GM19023 (cell line): ENCODE data around the gene ECT2.
"Not testable (repeated sequence)": the region's sequence is repeated elsewhere in the genome, so short reads cannot be mapped to it uniquely, and the experiment has no call there.

Experiments used
- ATAC-seq: cut with Tn5 transposase; IDR thresholded peaks from one replicate; pipeline ENCODE4 v1.9.1; 2021; ENCODE audit warnings: mild to moderate bottlenecking, moderate library complexity; ENCODE audit not compliant: unreplicated experiment

The ECT2 gene

DNA sequence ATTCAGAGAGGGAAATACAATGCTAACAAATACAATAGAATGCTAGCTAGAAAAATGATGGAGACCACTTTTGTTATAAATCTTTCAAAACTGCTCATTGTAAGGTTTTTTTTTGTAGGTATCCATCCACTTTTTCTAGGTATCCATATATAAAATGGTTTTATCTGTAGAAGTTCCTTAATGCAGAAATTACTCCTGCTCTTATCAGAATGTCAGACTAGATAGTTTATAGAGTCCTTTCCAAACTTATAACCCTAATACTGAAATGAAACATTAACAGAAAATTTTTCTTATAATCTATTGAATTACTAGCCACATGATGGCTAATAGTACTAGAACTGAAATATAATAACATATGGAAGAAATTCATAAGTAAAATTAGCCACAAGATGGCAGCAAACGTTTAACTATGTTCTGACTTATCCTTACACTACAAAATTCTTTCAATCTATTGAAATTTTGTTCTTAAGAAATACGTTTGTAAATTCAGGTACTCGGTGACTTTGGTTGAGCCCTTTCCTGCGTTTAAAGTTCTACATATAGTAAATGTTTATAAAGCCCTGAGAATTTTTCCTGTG, 58.5 kb downstream of the ECT2 start:
- no peak for ATAC-seq

DNA sequence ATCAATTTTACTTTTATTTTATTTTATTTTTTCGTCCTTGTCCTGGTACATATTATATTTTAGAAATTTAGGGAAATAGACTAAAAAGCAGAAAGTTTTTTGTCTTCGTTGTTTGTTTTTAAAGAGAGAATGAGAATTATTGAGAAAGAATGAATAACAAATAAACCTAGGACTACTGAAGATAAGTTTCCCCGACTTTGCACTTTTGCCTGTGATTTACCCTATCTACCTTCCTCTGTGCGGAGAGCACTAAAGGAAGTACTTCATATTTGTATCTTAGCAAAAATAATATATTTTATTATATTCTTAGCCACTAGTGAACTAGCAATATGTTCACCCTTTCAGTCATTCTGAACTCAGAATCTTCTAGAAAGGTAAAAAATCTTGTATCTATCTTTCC, 60.6 kb downstream of the ECT2 start:
- no peak for ATAC-seq

DNA sequence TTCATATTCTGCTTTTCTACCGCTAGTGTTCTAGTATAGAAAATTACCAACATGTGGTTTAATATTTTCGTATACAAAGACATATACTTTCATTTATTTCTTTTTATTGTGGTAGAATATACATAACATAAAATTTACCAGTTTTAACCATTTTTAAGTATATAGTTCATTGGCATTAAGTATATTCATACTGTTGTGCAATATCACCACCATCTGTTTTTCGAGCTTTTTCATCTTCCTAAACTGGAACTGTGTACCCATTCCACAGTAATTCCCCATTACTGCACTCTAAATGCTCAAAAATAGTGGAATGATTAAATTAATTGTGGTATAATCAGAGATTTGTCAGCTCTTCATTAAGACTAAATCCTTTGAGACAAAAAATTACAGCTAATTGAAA, 62.9 kb downstream of the ECT2 start:
- no peak for ATAC-seq

DNA sequence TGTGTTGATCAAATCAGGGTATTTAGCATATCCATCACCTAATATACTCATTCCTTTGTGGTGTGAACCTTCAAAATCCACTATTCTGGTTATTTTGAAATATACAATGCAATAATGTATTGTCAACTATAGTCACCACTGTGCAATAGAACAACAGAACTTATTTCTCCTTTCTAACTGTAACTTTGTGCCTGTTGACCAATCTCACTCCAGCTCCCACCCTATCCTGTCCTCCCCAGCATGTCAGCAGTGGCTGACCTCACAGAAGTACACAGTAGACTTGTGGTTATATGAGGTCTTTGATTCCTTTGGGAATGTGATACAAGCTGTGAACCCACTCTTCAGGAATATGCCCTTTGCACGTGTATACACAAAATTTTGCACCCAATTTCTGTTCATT, 64.2 kb downstream of the ECT2 start:
- no peak for ATAC-seq

DNA sequence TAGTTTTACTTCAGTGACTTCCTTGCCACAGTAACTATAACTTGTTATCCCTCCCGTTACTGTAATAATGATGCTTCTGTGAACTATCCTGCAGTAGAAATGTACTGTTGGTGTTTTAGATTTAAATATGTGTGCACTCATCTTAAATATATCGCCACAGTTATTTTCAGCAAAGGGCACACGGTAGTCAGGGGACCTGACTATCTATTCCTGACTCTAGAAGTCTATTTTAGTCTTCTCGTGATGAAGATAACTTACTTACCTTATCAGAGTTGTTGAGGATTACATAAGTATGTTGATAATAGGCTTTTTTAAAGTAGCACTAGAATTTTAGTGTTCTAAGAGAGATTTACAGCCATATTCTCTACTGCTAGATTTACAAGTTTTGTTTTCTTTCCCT, 65.3 kb downstream of the ECT2 start:
- no peak for ATAC-seq

DNA sequence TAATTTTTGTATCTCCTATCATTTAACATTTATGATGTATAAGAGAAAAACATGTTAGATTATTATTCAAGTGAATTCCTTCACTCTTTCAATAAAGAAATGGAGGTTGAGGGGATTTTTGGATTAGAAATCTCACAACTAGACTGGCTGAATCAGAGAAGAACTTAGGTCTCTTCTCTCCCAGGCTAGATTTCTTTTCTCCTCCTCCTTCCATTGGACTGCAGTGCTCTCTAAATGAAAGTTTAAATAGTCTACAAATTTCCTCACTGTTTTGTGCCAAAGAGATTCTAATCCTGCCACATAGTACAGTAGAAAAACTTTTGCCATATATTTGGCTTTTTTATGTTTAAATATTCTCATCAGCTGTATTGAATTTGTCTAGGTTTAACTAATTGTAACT, 65.8 kb downstream of the ECT2 start:
- no peak for ATAC-seq

DNA sequence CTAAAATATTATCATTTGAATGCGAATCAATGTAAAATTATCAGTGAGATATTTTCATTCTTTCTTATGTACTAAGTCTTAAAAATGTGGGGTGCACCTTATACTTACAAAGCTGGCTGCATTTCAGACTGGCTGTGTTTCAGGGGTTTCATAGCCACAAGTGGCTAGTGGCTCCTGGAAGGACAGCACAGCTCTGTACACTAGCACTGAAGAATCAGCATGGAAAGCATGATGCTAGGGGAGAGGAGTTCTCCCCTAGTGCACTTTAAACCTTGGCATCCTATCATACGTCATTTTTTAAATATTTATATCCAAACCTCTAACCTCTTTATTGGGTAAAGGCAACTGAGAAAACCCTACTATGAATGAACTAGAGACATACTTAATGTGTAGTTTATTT, 66.4 kb downstream of the ECT2 start:
- no peak for ATAC-seq

DNA sequence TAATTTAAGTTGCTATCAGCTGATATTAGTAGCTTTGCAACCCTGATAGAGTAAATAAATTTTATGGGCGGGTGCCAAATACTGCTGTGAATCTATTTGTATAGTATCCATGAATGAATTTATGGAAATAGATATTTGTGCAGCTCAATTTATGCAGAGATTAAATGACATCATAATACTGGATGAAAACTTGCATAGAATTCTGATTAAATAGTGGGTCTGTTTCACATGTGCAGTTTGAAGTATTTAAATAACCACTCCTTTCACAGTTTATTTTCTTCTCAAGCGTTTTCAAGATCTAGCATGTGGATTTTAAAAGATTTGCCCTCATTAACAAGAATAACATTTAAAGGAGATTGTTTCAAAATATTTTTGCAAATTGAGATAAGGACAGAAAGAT, 70.0 kb downstream of the ECT2 start:
- no peak for ATAC-seq

DNA sequence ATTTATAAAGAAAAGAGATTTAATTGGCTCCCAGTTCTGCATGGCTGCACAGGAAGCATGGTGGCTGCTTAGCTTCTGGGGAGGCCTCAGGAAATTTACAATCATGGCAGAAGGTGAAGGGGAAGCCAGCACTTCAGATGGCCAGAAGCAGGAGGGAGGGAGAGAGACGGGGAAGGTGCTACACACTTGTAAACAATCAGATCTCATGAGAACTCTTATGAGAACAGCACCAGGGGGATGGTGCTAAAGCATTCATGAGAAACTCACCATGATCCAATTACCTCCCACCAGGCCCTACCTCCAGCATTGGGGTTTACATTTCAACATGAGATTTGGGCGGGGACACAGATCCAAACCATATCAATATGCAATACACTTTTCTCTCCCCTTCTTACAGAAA, 73.7 kb downstream of the ECT2 start:
- ATAC-seq = no peak

DNA sequence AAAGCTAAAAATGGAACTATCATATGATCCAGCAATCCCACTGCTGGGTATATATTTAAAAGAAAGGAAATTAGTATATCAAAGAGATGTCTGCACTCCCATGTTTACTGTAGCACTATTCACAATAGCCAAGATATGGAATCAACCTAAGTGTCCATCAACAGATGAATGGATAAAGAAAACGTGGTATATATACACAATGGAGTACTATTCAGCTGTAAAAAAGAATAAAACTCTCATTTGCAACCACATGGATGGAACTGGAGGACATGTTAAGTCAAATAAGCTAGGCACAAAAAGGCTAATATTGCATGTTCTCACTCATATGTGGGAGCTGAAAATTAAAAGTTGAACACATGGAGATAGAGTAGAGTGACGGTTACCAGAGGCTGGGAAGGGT, 76.7 kb downstream of the ECT2 start:
- not testable (repeated sequence) for ATAC-seq

DNA sequence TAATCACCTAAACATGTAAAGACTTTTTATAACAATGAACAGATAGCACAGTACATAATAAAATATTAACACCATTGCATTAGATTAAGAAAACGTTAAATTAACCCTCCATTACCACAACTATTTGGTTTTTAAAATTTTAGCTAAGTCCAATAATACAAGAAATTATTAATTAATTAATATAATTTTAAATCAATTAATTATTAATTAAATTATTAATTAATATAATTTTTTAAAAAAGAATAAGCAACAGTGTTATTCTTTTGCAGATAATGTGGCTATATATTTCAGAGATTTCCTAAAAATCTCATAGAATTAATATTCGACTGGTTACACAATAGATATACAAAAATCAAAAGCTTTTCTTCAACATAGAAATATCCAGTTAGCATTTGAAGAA, 82.5 kb downstream of the ECT2 start:
- ATAC-seq = no peak

DNA sequence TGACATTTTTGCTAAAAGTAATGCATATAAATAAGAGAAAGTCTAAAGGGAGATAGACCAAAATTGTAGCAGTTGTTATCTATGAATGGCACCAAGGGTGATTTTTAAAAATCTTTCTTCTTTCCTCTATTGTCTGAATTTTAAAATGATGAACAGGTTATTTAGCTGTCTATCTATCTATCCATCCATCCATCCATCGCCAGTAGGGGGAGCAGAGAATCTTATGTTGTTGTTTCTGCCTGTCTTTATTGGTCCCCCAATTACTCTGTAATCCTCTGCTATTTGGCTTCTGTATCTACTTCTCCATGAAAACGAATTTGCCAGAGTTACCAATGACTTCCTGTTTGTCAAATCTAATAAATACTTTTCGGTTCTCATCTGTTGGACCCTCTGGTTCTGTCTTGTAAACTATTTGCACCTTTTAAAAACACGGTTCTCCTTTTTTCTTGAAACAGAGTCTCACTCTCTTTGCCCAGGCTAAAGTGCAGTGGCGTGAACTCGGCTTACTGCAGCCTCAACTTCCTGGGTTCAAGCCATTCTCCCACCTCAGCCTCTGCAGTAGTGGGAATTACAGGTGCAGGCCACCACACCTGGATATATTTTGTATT, 86.0 kb downstream of the ECT2 start:
- ATAC-seq = no peak

DNA sequence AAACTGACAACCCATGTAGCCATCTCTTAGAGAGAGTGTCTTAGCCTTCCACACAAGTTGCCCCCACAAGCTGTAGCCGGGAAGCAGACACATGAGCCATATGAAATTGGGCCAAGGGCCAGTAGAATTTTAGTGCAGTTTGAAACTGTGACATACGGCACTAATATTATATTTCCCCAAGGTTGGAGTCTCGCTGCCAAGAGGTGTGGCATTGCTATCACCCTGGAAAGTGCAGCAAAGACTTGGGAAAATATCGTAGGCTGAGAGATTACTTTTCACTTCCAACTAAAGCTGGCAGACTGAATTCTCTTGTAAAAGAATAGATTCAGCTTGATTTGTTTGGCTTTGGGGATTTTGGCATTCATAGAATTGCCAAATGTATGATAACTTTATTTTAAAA, 89.2 kb downstream of the ECT2 start:
- ATAC-seq = no peak

DNA sequence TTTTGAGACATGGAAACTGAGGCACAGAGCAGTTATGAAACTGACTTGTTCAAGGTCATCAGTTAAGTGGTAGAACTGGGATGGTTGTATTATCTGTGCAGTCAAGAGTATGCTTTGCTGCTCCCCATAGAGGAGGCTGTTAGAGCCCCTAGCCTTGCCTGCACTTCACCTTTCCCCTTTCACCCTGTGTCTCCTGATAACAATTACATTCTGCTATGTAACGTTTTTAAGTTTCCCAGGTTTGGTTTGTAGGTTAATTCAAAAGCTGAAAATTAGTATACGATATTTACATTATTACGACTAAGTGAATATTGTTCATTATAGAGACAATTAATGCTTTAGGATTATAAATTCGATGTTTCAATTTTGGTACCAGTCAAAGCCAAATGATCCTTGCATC, 89.9 kb downstream of the ECT2 start:
- no peak for ATAC-seq

DNA sequence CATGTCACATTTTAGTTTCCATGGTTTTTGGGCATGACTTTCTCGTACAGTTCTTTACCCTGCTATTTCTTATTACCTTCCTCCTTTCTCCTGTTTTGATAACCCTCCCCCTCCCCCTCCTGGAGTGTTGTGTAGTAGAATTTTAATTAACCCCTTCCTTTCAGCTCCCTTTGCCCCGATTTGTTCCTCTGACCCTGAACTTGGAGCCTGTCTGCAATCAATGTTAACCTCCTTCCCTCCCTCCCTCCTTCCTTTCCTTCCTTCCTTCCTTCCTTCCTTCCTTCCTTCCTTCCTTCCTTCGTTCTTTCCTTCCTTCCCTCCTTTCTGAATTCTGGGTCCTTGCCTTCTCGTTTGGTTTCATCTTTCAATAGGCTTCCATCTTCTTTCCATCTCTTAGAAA, 90.4 kb downstream of the ECT2 start:
- ATAC-seq = no peak

DNA sequence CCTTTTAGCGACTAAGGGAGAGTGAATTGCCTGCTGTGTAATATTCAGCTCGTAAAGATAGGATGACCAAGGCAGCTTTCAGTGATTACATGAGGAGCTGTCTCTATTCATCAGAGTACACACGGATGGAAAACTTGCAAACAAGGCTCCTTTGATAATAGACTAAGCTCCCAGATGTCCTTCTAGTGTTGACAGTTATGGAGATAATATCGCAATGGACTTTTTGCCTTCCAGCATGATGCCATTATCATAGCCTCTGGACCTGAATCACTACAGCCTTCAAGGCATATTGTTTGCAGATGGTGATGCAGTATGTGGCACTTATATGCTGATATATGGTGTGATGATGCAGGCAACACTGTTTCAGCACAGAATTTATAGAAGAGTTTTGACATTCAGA, 93.9 kb downstream of the ECT2 start:
- no peak for ATAC-seq

DNA sequence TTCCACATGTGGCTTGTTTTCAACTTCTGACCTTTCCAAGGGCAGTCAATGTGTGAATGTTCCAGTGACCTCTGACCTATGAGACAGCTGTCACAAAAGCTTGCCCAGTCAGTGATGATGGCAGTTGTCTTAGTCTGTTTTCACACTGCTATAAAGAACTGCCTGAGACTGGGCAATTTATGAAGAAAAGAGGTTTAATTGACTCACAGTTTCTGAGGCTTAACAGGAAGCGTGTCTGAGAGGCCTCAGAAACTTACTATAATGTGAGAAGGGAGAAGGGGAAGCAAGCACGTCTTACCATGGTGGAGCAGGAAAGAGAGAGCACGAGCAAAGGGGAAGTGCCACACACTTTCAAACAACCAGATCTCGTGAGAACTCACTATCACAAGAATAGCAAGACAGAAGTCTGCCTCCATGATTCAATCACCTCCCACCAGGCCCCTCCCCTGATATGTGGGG, 95.6 kb downstream of the ECT2 start:
- no peak for ATAC-seq

DNA sequence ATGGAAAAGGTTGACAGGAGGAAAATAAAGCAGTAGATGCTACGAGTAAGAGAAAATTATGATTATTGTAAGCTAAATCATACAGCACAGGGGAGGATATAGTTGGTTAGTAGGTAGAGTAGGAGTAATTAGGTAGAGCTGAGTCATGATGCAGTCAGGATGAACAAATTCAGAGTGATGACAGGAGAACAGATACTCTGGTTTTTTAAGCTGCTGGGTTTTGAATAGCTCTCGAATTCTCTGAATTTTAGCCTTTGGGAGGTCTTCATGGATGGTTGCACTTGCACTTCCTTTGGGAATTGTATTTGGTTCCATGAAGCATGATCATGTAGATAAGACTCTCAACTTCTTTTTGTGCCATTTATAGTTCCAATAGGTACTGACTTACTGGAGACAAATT, 96.2 kb downstream of the ECT2 start:
- ATAC-seq = no peak

DNA sequence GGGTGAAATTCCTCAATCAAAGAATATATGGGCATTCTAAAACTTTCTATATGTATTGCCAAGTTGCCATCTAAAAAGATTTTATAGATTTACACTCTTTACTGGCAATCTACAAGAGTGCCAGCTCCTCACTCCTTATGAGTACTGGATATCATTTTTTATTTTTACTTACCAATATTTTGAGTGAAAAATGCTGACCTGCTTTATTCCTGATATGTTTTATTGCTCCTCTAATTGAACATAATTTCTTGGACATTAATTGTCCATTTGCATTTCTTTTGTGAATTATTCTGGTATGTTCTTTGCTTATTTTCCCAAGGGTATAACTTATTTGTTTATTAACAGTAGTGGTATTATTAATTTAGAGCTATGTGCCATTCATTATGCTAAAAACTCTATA, 96.8 kb downstream of the ECT2 start:
- no peak for ATAC-seq

DNA sequence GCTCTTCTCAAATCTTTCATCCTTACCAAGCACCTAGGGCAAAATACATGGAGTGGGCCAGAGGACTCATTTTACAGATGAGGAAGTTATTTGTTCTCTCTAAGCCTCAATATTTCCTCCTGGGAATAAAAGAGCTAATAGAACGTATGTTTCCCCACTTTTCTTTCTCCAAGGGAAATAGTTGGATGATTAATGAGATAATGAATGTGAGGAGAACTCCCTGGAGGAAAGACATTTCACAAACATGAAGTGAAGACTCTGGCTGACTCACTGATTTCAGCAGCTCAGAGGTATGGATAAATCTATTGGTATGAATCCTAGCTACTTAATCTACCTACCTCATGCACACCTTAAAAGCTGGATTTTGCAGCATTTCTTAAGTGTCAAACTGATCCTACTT, 98.4 kb downstream of the ECT2 start:
- ATAC-seq = no peak

DNA sequence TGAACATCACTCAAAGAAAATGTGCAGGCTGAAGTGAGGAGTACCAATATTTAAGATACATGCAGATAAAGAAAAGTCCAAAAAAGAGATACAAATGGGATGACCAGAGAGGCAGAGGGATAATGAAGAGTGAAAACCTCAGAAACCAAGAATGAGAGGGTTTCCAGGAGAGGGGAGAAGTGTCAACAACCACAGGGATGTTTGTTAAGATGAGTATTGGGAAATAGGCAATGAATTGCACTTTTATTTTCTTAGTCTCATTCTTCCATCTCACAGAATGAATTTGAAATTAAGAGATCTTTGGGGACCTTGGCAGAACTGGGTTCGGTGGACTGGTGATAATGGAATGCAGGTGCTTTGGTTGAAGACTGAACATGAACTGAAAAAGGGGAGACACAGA, 102.5 kb downstream of the ECT2 start:
- no peak for ATAC-seq

DNA sequence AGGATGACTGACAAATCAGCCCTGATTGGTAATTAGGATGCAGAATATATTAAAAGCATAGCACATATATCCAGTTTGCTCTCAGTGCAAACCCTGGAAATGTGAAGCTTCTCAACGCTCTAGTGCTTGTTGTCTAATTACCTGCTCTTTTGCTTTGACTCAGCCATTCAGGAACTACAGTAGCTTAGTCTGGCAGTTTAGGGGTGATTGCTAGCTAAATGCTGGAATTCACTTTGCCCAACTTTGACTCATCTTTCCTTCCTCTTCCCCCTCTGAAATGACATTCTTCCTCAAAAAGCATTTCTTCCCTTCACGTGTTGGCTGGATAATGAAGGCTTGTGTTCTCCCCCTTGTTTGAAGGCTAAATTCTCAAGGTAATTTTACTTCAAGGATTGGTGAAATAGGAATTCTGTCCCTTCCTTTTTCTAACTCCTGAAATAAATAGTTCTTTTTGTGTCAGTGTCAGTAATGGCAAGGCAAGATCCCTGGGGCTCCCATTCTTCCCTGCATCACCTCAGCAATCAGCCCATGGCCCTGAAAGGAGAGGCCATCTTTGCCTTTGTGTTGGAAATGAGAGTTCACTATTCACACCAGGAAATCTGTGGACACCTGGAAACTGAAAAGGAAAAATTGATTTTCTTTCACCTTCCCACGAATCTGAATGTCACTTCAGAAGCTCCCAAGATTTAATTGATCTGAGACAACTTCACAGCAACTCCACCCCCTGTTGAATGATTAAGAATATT, 103.6 kb downstream of the ECT2 start:
- ATAC-seq = no peak

DNA sequence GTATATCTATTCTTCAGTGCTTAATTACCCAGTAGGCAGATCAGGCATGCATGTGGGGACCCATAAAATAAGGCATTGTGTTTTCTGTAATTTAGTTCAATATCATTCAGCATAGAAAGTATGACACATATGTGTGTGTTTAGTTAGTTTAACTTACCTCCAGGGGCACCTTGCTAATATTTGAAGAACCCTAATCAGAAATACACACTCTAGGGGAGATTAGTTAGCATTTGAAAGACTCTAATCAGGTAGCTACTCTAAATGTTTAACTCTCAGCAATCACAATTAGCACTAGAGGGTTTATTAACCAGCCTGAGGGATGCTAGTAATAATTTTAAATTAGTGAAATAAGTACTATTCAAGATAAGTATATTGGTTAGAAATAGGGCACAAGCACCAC, 104.5 kb downstream of the ECT2 start:
- no peak for ATAC-seq
